Mucosa of descending colon (tissue), 3 donors: ENCODE data around the gene LURAP1L. TPM values are rescaled to one million over a fixed set of nuclear protein-coding genes. Genes with fewer than 3 reads are reported as not detected.
A peak's percentile ranks its signal among the peaks of the same experiment; 100 is the strongest.

ENCODE experiments used
- ATAC-seq: fragments of 200-7000 bp; cut with Tn5 transposase; one replicate; pipeline ENCODE4 v1.9.1; 2020; ENCODE audit warnings: mild to moderate bottlenecking, moderate library complexity
- DNase-seq, 3 donors: peaks; one replicate each; pipeline ENCODE4 v3.0.0-alpha.2; 2020
- H3K36me3 ChIP-seq: fragments of 200-600 bp; one replicate; pipeline ENCODE4 v1.8.0; 2021; ENCODE audit warnings: low read depth, mild to moderate bottlenecking
- H3K4me1 ChIP-seq: fragments of 200-600 bp; one replicate; pipeline ENCODE4 v1.8.0; 2021; ENCODE audit warnings: low read depth, mild to moderate bottlenecking
- H3K4me3 ChIP-seq: fragments of 200-600 bp; one replicate; pipeline ENCODE4 v1.8.0; 2021; ENCODE audit warnings: mild to moderate bottlenecking
- H3K9me3 ChIP-seq: fragments of 200-600 bp; one replicate; pipeline ENCODE4 v1.8.0; 2021; ENCODE audit warnings: mild to moderate bottlenecking
- intact Hi-C, 2 donors: fragments of 100-400 bp; cut with DNase I in 1 of 2; cut with micrococcal nuclease in 1 of 2; formaldehyde crosslinking; loops; one replicate each; pipeline versions ENCODE4 v1.11.0 to v1.11.1; 2022; cut with DNase I, micrococcal nuclease
- total RNA-seq, 3 donors: library from RNA; stranded (reverse); fragmentation: NEBNext Ultra II Directional in 2 of 3; extraction: Animal tissue kit (Norgen Biotek cat#: 25700) in 2 of 3; gene quantifications; one replicate each; pipeline versions ENCODE4 v1.2.1 to v1.2.4, GENCODE V29; 2021 to 2023
- TF ChIP-seq, protein P1 (sequence below): fragments of 200-600 bp; IDR thresholded peaks from one replicate; pipeline ENCODE4 v1.8.0; 2022; ENCODE audit warnings: antibody characterized with exemption, mild to moderate bottlenecking
- donor health status: DM: no; HTN: no; CAD: no; lungs with moderate emphysema.
- donor health status: DM: no; HTN: no; CAD: no.
- donor health status: DM: no; HTN: yes; CAD: no.

Gene LURAP1L
- total RNA-seq, 3 donors from 2014 or later, result 22.3 to 31.8 (median 31.0) TPM

DNA sequence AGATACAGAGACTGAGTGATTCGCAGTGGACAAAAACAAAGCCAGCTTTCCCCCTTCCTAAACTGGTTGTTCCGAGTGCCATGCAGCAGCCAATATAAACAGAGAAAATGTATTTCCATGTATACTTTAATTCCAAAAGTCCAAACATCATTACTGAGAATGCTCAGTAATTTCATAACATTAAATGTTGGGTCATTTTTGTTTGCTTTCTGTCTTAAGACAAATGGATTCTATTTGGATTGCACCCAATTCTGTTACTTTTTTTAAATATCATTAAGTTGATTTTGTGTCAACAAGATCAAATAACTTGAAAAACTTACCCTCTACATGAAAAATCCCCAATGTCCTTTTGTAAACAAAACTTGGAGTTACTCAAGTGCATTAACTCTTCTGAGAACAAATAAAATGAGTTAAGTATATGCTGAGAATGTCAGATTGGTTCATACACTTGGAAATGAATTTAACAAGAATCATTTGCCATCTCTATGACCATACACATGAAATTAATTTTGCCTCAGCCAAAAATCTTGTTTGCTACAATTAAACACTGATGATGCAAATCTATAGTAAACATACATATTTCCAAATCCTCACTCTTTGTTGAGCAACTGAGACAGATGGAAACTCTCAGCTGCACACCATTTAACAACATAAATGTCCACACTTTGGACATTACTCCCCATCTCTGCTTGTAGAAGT lies 19.4 kb downstream of the LURAP1L start:
- ATAC-seq (peak; percentile 19), DNase-seq (no peak)
- no peak overlapping the region for H3K4me3 ChIP-seq
- intact Hi-C loops, result no loop called here
- H3K36me3 ChIP-seq, result no peaks in the 10 kb centered on the region
- H3K9me3 ChIP-seq, result no peaks in the 10 kb centered on the region
- TF ChIP-seq, protein P1, sequence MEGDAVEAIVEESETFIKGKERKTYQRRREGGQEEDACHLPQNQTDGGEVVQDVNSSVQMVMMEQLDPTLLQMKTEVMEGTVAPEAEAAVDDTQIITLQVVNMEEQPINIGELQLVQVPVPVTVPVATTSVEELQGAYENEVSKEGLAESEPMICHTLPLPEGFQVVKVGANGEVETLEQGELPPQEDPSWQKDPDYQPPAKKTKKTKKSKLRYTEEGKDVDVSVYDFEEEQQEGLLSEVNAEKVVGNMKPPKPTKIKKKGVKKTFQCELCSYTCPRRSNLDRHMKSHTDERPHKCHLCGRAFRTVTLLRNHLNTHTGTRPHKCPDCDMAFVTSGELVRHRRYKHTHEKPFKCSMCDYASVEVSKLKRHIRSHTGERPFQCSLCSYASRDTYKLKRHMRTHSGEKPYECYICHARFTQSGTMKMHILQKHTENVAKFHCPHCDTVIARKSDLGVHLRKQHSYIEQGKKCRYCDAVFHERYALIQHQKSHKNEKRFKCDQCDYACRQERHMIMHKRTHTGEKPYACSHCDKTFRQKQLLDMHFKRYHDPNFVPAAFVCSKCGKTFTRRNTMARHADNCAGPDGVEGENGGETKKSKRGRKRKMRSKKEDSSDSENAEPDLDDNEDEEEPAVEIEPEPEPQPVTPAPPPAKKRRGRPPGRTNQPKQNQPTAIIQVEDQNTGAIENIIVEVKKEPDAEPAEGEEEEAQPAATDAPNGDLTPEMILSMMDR, result no peak
- H3K4me1 ChIP-seq, result no peaks in the 10 kb centered on the region

DNA sequence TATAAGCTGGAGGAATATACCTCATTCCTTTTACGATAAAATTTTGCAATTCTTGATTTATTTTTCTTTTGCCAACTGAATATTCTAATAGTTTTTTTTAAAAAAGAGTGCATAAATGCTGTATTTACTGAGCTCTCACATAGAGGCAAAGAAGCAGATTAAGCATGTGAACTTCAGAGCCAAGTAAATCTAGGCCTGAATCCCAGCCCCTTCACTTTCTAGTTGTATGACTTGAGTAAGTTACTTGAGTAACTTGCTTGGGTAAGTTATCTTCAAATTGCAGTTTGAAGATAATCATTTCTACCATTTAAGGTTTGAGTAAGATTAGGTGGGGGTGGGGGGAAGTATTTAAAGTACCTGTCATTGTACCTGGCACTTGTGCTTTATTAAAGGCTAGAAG lies 21.8 kb downstream of the LURAP1L start:
- no peak for ATAC-seq
- Histone ChIP-seq H3K36me3 (no peaks in the 10 kb centered on the region), H3K4me3 (no peak overlapping the region), H3K4me1 (no peaks in the 10 kb centered on the region), H3K9me3 (no peaks in the 10 kb centered on the region)
- TF ChIP-seq, protein P1, result no peak
- intact Hi-C loops, result no loop called here
- no peak for DNase-seq

DNA sequence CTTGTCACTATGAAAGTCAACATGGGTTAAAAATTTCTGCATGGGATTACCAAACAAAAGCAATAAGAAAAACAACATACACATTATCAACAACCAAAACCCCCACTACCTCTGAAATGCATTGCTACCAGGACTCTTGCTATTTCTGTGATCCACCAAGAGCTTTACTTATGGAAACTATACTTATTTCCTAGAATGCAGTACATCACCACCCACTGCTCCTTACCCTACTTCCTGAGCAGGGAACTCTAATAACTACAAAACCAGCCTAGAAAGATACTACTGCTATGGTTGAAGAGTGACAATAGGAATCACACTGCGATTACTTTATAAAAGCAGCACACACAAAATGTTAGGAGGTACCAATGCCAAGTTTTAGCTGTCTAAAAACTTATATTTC lies 22.2 kb downstream of the LURAP1L start:
- TF ChIP-seq, protein P1, result no peak
- intact Hi-C loops, result no loop called here
- ATAC-seq (no peak), DNase-seq (no peak)
- no peaks in the 10 kb centered on the region for H3K4me1 ChIP-seq
- H3K4me3 ChIP-seq, result no peak overlapping the region
- no peaks in the 10 kb centered on the region for H3K36me3 ChIP-seq
- H3K9me3 ChIP-seq, result no peaks in the 10 kb centered on the region

DNA sequence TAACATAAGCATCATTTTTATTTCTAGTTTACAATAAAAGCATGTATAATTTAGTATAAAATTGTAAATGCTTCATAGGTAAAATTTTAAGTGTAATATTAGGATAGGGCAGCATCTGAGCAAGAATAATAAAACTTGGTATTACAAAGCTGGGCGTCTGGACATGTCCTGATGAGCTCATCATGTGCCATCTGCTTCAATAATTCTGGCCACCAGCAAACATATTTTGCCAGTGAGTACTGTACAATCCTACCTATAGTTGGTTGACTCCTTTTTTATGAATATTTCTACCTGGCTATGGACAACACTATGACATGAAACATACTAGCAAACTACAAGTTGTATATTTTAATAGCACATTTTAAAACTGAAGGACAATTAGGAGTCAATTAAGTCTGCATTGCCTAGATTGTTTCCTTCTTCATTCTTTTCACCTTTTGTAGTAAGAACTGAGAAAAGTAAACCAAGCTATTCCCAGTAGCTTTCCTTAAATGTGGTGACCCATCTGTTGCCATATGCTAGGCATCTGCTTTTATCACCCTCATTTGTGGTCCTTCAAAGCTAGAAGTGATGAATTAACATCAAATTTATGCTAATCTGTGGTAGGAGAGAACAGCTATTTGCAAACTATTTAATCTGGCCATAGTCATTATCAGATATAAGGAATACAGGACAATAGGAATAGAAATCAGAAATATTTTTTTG lies 23.4 kb downstream of the LURAP1L start:
- intact Hi-C loops, result no loop called here
- no peaks in the 10 kb centered on the region for H3K9me3 ChIP-seq
- H3K4me1 ChIP-seq, result no peaks in the 10 kb centered on the region
- no peak for ATAC-seq
- no peak for DNase-seq
- TF ChIP-seq, protein P1, result no peak
- no peak overlapping the region for H3K4me3 ChIP-seq
- no peaks in the 10 kb centered on the region for H3K36me3 ChIP-seq

GRCh38 chr9:12801187-12801586 lies 26.4 kb downstream of the LURAP1L start:
- Histone ChIP-seq H3K9me3 (no peaks in the 10 kb centered on the region), H3K4me3 (no peak overlapping the region), H3K4me1 (no peaks in the 10 kb centered on the region), H3K36me3 (no peaks in the 10 kb centered on the region)
- ATAC-seq (no peak), DNase-seq (no peak)
- intact Hi-C loops, result no loop called here
- TF ChIP-seq, protein P1, result no peak
